ENCODE measurements around the gene ADA.

Gene ADA

GRCh38 chr20:44613575-44613974, 37.9 kb downstream of the ADA start:
- no peak for DNase-seq (ENCODE audit: low read depth in 1 of 2, low spot score in 1 of 2)
- H3K27ac ChIP-seq (replicated peaks): no peak overlapping the region
- TF ChIP-seq POLR2AphosphoS5 (IDR thresholded peaks at IDR 0.05; ENCODE audit: low read depth): 0 out of 2 replicates have a peak, but pooled peaks have one; percentile 12
- no peak for TF ChIP-seq CTCF (IDR thresholded peaks at IDR 0.05; ENCODE audit: insufficient read depth, low read length)
- no peak overlapping the region for H3K4me3 ChIP-seq (replicated peaks; ENCODE audit: insufficient read depth, low read length)
- H3K27me3 ChIP-seq (ENCODE audit: insufficient read depth, poor library complexity, severe bottlenecking): no peaks in the 10 kb centered on the region

GRCh38 chr20:44610313-44610962, 41.1 kb downstream of the ADA start:
- DNase-seq (ENCODE audit: low read depth in 1 of 2, low spot score in 1 of 2): peak in 1 of 2 experiments; percentile 25
- peak overlapping the region; percentile 38 for H3K27ac ChIP-seq (replicated peaks)
- TF ChIP-seq REST (IDR thresholded peaks at IDR 0.05; ENCODE audit: insufficient replicate concordance, low read depth): no peak
- no peak for TF ChIP-seq SPI1 (IDR thresholded peaks at IDR 0.05; ENCODE audit: borderline replicate concordance, low read depth)
- no peak for TF ChIP-seq CTCF (IDR thresholded peaks at IDR 0.05; ENCODE audit: insufficient read depth, low read length)
- no peak for TF ChIP-seq POLR2AphosphoS5 (IDR thresholded peaks at IDR 0.05; ENCODE audit: low read depth)
- no peak for TF ChIP-seq GABPA (IDR thresholded peaks at IDR 0.05; ENCODE audit: low read depth)
- H3K4me3 ChIP-seq (replicated peaks; ENCODE audit: insufficient read depth, low read length): no peak overlapping the region
- H3K27me3 ChIP-seq (ENCODE audit: insufficient read depth, poor library complexity, severe bottlenecking): no peaks in the 10 kb centered on the region

GRCh38 chr20:44609516-44610312, 41.8 kb downstream of the ADA start:
- peak; percentile 52 to 82 for DNase-seq (ENCODE audit: low read depth in 1 of 2, low spot score in 1 of 2)
- H3K4me3 ChIP-seq (replicated peaks; ENCODE audit: insufficient read depth, low read length): no peak overlapping the region
- peak overlapping the region; percentile 38 for H3K27ac ChIP-seq (replicated peaks)
- peak; percentile 99 for TF ChIP-seq CTCF (IDR thresholded peaks at IDR 0.05; ENCODE audit: insufficient read depth, low read length)
- TF ChIP-seq GABPA (IDR thresholded peaks at IDR 0.05; ENCODE audit: low read depth): no peak
- H3K27me3 ChIP-seq (ENCODE audit: insufficient read depth, poor library complexity, severe bottlenecking): no peaks in the 10 kb centered on the region

DNA sequence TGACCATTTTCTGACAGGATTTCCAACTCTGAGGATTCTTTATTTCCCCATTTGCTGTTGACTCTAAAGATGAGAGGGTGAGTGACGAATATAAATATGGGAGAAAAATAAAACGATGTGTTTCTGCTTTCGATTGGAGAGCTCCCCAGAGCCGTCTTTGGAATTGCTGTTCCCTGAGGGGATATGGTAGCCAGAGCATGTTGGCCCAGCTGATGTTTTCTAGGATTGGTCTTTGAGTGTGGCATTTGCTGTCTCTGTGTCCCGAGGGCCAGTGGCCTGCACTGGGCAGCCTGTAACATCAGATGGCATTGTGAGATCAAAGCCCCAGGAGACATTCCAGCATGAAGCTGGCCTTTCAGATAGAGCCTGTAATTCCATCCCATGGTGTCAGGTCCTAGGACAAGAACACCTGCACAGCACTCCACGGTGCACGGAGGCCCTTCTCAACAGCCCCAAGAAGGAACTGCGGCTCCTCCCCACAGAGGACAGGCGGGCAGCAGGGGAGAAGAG, 42.4 kb downstream of the ADA start:
- Histone ChIP-seq H3K4me3 (replicated peaks; ENCODE audit: insufficient read depth, low read length) (no peak overlapping the region), H3K27ac (replicated peaks) (no peak overlapping the region), H3K27me3 (ENCODE audit: insufficient read depth, poor library complexity, severe bottlenecking) (no peaks in the 10 kb centered on the region)
- DNase-seq (ENCODE audit: low read depth in 1 of 2, low spot score in 1 of 2): no peak
- TF ChIP-seq GABPA (IDR thresholded peaks at IDR 0.05; ENCODE audit: low read depth) (no peak), REST (IDR thresholded peaks at IDR 0.05; ENCODE audit: insufficient replicate concordance, low read depth) (no peak), POLR2AphosphoS5 (IDR thresholded peaks at IDR 0.05; ENCODE audit: low read depth) (no peak), SPI1 (IDR thresholded peaks at IDR 0.05; ENCODE audit: borderline replicate concordance, low read depth) (no peak), CTCF (IDR thresholded peaks at IDR 0.05; ENCODE audit: insufficient read depth, low read length) (no peak)
